Osteoblast (primary cell): ENCODE results near the gene ATPAF2. TPM values are rescaled to one million over a fixed set of nuclear protein-coding genes. Genes with fewer than 3 reads are reported as not detected.
A peak's percentile ranks its signal among the peaks of the same experiment; 100 is the strongest.

Source experiments
- DNase-seq: peaks from one replicate; pipeline ENCODE4 v3.0.0; 2011; ENCODE audit warnings: low spot score, mixed read lengths; ENCODE audit not compliant: insufficient read length; ENCODE audit errors: missing footprints
- H2AFZ ChIP-seq: 2 replicates; pipeline ENCODE4 v1.6.0; 2011; ENCODE audit warnings: mild to moderate bottlenecking, low read length
- H3K27ac ChIP-seq: 2 replicates; pipeline ENCODE4 v1.5.1; 2011; ENCODE audit warnings: mild to moderate bottlenecking, low read depth, low read length, moderate library complexity
- H3K27me3 ChIP-seq: 2 replicates; pipeline ENCODE4 v1.6.0; 2012; ENCODE audit warnings: mild to moderate bottlenecking, control low read depth, inconsistent platforms, low read length, moderate library complexity; ENCODE audit not compliant: insufficient read depth
- H3K36me3 ChIP-seq: 2 replicates; pipeline ENCODE4 v1.5.1; 2011; ENCODE audit warnings: mild to moderate bottlenecking, low read length, control low read depth, moderate library complexity; ENCODE audit not compliant: insufficient read depth
- H3K4me1 ChIP-seq: 2 replicates; pipeline ENCODE4 v1.5.1; 2011; ENCODE audit warnings: mild to moderate bottlenecking, low read length, control low read depth, moderate library complexity; ENCODE audit not compliant: insufficient read depth
- H3K4me2 ChIP-seq: 2 replicates; pipeline ENCODE4 v1.6.0; 2011; ENCODE audit warnings: mild to moderate bottlenecking, low read length; ENCODE audit not compliant: insufficient read depth
- H3K4me3 ChIP-seq: fragments of 200-600 bp; sonication (generic); 3 replicates; pipeline ENCODE4 v1.5.1; 2012; ENCODE audit warnings: mild to moderate bottlenecking, low read length, inconsistent platforms; ENCODE audit not compliant: insufficient read depth
- H3K79me2 ChIP-seq: 2 replicates; pipeline ENCODE4 v1.6.0; 2012; ENCODE audit warnings: mild to moderate bottlenecking, low read length, control low read depth, inconsistent platforms; ENCODE audit not compliant: insufficient read depth
- H3K9me3 ChIP-seq: 2 replicates; pipeline ENCODE4 v1.5.1; 2011; ENCODE audit warnings: low read depth, low read length, control low read depth
- H4K20me1 ChIP-seq: 2 replicates; pipeline ENCODE4 v1.6.0; 2012; ENCODE audit warnings: mild to moderate bottlenecking, low read length, control low read depth; ENCODE audit not compliant: insufficient read depth
- CTCF ChIP-seq: IDR thresholded peaks from 2 replicates; pipeline ENCODE4 v1.5.1; 2011; ENCODE audit warnings: mild to moderate bottlenecking, low read depth, low read length, moderate library complexity; ENCODE audit errors: extremely low read depth
- total RNA-seq: library from RNA; depleted of rRNA; stranded (reverse); fragments of >200 nt; gene quantifications from 2 replicates; pipeline ENCODE4 v1.2.3, GENCODE V29; 2012

The ATPAF2 gene
- total RNA-seq, 1 donor = 20.3 TPM

GRCh38 chr17:18035704-18036103, 3.3 kb downstream of the ATPAF2 start:
- Histone ChIP-seq H3K36me3 (no peaks in the 10 kb centered on the region), H3K4me1 (peaks cover 15% of the 10 kb centered on the region), H3K4me2 (no peak overlapping the region), H3K27ac (no peak overlapping the region), H3K4me3 (no peak overlapping the region), H3K79me2 (peaks cover 45% of the 10 kb centered on the region), H4K20me1 (peaks cover 4% of the 10 kb centered on the region), H3K27me3 (no peaks in the 10 kb centered on the region), H3K9me3 (no peaks in the 10 kb centered on the region), H2AFZ (no peak overlapping the region)
- TF ChIP-seq CTCF = no peak
- DNase-seq = no peak

- H3K27ac ChIP-seq = no peak overlapping the region
- no peaks in the 10 kb centered on the region for H3K27me3 ChIP-seq
- H3K9me3 ChIP-seq = no peaks in the 10 kb centered on the region
- H4K20me1 ChIP-seq = no peaks in the 10 kb centered on the region
- TF ChIP-seq CTCF = peak; percentile 68
- no peak overlapping the region for H2AFZ ChIP-seq
- no peaks in the 10 kb centered on the region for H3K36me3 ChIP-seq
- peak; percentile 93 for DNase-seq
- H3K4me3 ChIP-seq = no peak overlapping the region
- no peak overlapping the region for H3K4me2 ChIP-seq
- peaks cover 29% of the 10 kb centered on the region for H3K79me2 ChIP-seq
- peaks cover 8% of the 10 kb centered on the region for H3K4me1 ChIP-seq
These were observed 5.4 kb downstream of the ATPAF2 start for GRCh38 chr17:18033442-18034099.

- no peak overlapping the region for H2AFZ ChIP-seq
- H3K4me1 ChIP-seq = no peaks in the 10 kb centered on the region
- no peak for TF ChIP-seq CTCF
- no peak for DNase-seq
- peaks cover 14% of the 10 kb centered on the region for H3K79me2 ChIP-seq
- H3K4me2 ChIP-seq = no peak overlapping the region
- no peaks in the 10 kb centered on the region for H3K9me3 ChIP-seq
- no peaks in the 10 kb centered on the region for H3K36me3 ChIP-seq
- H3K27ac ChIP-seq = no peak overlapping the region
- H4K20me1 ChIP-seq = no peaks in the 10 kb centered on the region
- no peaks in the 10 kb centered on the region for H3K27me3 ChIP-seq
- no peak overlapping the region for H3K4me3 ChIP-seq
These were observed 7.0 kb downstream of the ATPAF2 start for GRCh38 chr17:18031955-18032354.

GRCh38 chr17:18028952-18029540, 9.9 kb downstream of the ATPAF2 start:
- no peak overlapping the region for H3K27ac ChIP-seq
- DNase-seq = no peak
- H3K79me2 ChIP-seq = peaks cover 7% of the 10 kb centered on the region
- peaks cover 12% of the 10 kb centered on the region for H4K20me1 ChIP-seq
- no peak for TF ChIP-seq CTCF
- no peaks in the 10 kb centered on the region for H3K27me3 ChIP-seq
- peaks cover 18% of the 10 kb centered on the region for H3K4me1 ChIP-seq
- no peak overlapping the region for H3K4me3 ChIP-seq
- H2AFZ ChIP-seq = no peak overlapping the region
- H3K36me3 ChIP-seq = no peaks in the 10 kb centered on the region
- H3K9me3 ChIP-seq = no peaks in the 10 kb centered on the region
- H3K4me2 ChIP-seq = no peak overlapping the region
